Measurements from ENCODE around the gene PROZ. TPM values are rescaled to one million over a fixed set of nuclear protein-coding genes. Genes with fewer than 3 reads are reported as not detected.

PROZ gene
- total and polyA plus RNA-seq, 9 of the 15 experiments (the other 6 are each of a cell fraction or from before 2014, with no cell fraction given): not detected

DNA sequence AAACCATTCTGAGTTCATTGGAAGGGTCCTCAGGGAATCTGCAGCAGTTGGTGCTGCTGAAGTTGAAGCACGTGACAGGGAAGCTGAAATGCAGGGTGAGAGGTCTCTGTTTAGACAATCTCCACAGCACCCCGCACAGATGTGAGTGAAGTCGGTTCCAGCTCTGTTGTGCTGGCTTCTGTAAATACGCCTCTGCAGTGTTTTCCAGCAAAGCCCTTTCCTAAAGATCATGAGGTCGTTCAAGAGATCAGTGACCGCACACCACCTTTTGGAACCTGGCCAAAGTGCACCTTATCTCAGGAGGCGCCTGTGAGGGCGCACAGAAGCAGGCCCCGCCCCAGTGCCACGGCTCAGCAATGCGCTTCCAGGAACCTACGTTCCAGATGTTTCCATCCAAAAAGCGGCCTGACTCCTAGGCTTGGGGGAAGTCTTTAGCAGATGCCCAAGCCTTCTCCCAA, 61.7 kb downstream of the PROZ start (continued):
- TF ChIP-seq CBFA2T2 (conservative IDR thresholded peaks at IDR 0.05): peak; percentile 68
- peak; percentile 98 for TF ChIP-seq NFIC (IDR thresholded peaks at IDR 0.05)
- no peak for TF ChIP-seq POLR2B (IDR thresholded peaks at IDR 0.05; ENCODE audit: low read depth, partially characterized antibody)
- TF ChIP-seq HNRNPUL1 (IDR thresholded peaks at IDR 0.05; ENCODE audit: low read length): no peak
- TF ChIP-seq RNF2 (IDR thresholded peaks at IDR 0.05): peak; percentile 55; the same call in 1 of the 2 replicates
- no peak for TF ChIP-seq NFATC3 (IDR thresholded peaks at IDR 0.05)
- no peak for TF ChIP-seq MLLT1 (IDR thresholded peaks at IDR 0.05)
- TF ChIP-seq, protein P1, sequence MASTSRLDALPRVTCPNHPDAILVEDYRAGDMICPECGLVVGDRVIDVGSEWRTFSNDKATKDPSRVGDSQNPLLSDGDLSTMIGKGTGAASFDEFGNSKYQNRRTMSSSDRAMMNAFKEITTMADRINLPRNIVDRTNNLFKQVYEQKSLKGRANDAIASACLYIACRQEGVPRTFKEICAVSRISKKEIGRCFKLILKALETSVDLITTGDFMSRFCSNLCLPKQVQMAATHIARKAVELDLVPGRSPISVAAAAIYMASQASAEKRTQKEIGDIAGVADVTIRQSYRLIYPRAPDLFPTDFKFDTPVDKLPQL (IDR thresholded peaks at IDR 0.05; ENCODE audit: extremely low read depth, insufficient read length): no peak
- TF ChIP-seq ARID1B (IDR thresholded peaks at IDR 0.05): peak; percentile 76
- no peak for TF ChIP-seq RBM34 (IDR thresholded peaks at IDR 0.05; ENCODE audit: borderline replicate concordance, insufficient read depth, low read length)
- no peak for TF ChIP-seq JUN (IDR thresholded peaks at IDR 0.05; ENCODE audit: borderline replicate concordance, low read depth, low read length)
- TF ChIP-seq JUN (CRISPR knock-in tag; IDR thresholded peaks at IDR 0.05; ENCODE audit: borderline replicate concordance): no peak
- no peak for TF ChIP-seq PHB (CRISPR knock-in tag; IDR thresholded peaks at IDR 0.05)
- no peak for TF ChIP-seq ZNF431 (CRISPR knock-in tag; IDR thresholded peaks at IDR 0.05)
- TF ChIP-seq HNRNPK (IDR thresholded peaks at IDR 0.05; ENCODE audit: low read depth, low read length, poor library complexity, severe bottlenecking): no peak
- no peak for TF ChIP-seq EWSR1 (IDR thresholded peaks at IDR 0.05; ENCODE audit: borderline replicate concordance, low read depth, partially characterized antibody)
- TF ChIP-seq, protein P2, sequence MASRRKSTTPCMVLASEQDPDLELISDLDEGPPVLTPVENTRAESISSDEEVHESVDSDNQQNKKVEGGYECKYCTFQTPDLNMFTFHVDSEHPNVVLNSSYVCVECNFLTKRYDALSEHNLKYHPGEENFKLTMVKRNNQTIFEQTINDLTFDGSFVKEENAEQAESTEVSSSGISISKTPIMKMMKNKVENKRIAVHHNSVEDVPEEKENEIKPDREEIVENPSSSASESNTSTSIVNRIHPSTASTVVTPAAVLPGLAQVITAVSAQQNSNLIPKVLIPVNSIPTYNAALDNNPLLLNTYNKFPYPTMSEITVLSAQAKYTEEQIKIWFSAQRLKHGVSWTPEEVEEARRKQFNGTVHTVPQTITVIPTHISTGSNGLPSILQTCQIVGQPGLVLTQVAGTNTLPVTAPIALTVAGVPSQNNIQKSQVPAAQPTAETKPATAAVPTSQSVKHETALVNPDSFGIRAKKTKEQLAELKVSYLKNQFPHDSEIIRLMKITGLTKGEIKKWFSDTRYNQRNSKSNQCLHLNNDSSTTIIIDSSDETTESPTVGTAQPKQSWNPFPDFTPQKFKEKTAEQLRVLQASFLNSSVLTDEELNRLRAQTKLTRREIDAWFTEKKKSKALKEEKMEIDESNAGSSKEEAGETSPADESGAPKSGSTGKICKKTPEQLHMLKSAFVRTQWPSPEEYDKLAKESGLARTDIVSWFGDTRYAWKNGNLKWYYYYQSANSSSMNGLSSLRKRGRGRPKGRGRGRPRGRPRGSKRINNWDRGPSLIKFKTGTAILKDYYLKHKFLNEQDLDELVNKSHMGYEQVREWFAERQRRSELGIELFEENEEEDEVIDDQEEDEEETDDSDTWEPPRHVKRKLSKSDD (conservative IDR thresholded peaks at IDR 0.05; ENCODE audit: low read length): no peak
- peak in 1 of 2 experiments; percentile 22; a peak in 1 of 4 replicates for TF ChIP-seq TRIM24 (IDR thresholded peaks at IDR 0.05)
- TF ChIP-seq SPI1 (IDR thresholded peaks at IDR 0.05; ENCODE audit: borderline replicate concordance, low read depth, low read length): no peak
- TF ChIP-seq ERF (CRISPR knock-in tag; IDR thresholded peaks at IDR 0.05): no peak
- TF ChIP-seq NCOR1 (IDR thresholded peaks at IDR 0.05): peak; percentile 65
- peak; percentile 81 for TF ChIP-seq TEAD4 (IDR thresholded peaks at IDR 0.05; ENCODE audit: low read length)
- no peak for TF ChIP-seq TEAD4 (CRISPR knock-in tag; IDR thresholded peaks at IDR 0.05; ENCODE audit: borderline replicate concordance)
- no peak for TF ChIP-seq HIVEP1 (CRISPR knock-in tag; IDR thresholded peaks at IDR 0.05)
- TF ChIP-seq NFE2L1 (tag; IDR thresholded peaks at IDR 0.05; ENCODE audit: borderline replicate concordance, low read depth): no peak
- TF ChIP-seq ARNT (IDR thresholded peaks at IDR 0.05): no peak
- TF ChIP-seq TCFL5 (CRISPR knock-in tag; conservative IDR thresholded peaks at IDR 0.05): no peak
- no peak for TF ChIP-seq ZNF76 (CRISPR knock-in tag; IDR thresholded peaks at IDR 0.05; ENCODE audit: borderline replicate concordance)
- TF ChIP-seq RFX1 (IDR thresholded peaks at IDR 0.05): no peak

Data from K562 (cell line).